ENCODE results near the gene SRBD1. TPM values are rescaled to one million over a fixed set of nuclear protein-coding genes. Genes with fewer than 3 reads are reported as not detected.

The SRBD1 gene
- total RNA-seq, 1 donor = 22.4 TPM

- DNase-seq (ENCODE audit: low read depth) = no peak
- H3K4me3 ChIP-seq (ENCODE audit: low read depth, low read length) = no peak overlapping the region
- no peak for TF ChIP-seq CTCF (IDR thresholded peaks at IDR 0.05; ENCODE audit: insufficient read depth, low read length)
Observed at GRCh38 chr2:45634223-45634622, 23.2 kb upstream of the SRBD1 start.

GRCh38 chr2:45631955-45632354 lies 20.9 kb upstream of the SRBD1 start:
- DNase-seq (ENCODE audit: low read depth) = no peak
- H3K4me3 ChIP-seq (ENCODE audit: low read depth, low read length) = no peak overlapping the region
- TF ChIP-seq CTCF (IDR thresholded peaks at IDR 0.05; ENCODE audit: insufficient read depth, low read length) = no peak

GRCh38 chr2:45631319-45631718 lies 20.3 kb upstream of the SRBD1 start:
- no peak for DNase-seq (ENCODE audit: low read depth)
- TF ChIP-seq CTCF (IDR thresholded peaks at IDR 0.05; ENCODE audit: insufficient read depth, low read length) = no peak

GRCh38 chr2:45629971-45630370 lies 18.9 kb upstream of the SRBD1 start:
- TF ChIP-seq CTCF (IDR thresholded peaks at IDR 0.05; ENCODE audit: insufficient read depth, low read length) = no peak
- H3K4me3 ChIP-seq (ENCODE audit: low read depth, low read length) = no peak overlapping the region
- no peak for DNase-seq (ENCODE audit: low read depth)

More at GRCh38 chr2:45631319-45631718, 20.3 kb upstream of the SRBD1 start:
- H3K4me3 ChIP-seq (ENCODE audit: low read depth, low read length) = no peak overlapping the region

- TF ChIP-seq CTCF (IDR thresholded peaks at IDR 0.05; ENCODE audit: insufficient read depth, low read length) = no peak
- peak; percentile 27 for DNase-seq (ENCODE audit: low read depth)
Observed at GRCh38 chr2:45627911-45628310, 16.8 kb upstream of the SRBD1 start.

GRCh38 chr2:45626387-45627221 lies 15.5 kb upstream of the SRBD1 start:
- no peak overlapping the region for H3K4me3 ChIP-seq (ENCODE audit: low read depth, low read length)
- DNase-seq (ENCODE audit: low read depth) = no peak
- no peak for TF ChIP-seq CTCF (IDR thresholded peaks at IDR 0.05; ENCODE audit: insufficient read depth, low read length)

More at GRCh38 chr2:45627911-45628310, 16.8 kb upstream of the SRBD1 start:
- no peak overlapping the region for H3K4me3 ChIP-seq (ENCODE audit: low read depth, low read length)

Data from fibroblast of the aortic adventitia (primary cell).